Naive thymus-derived CD4-positive, alpha-beta T cell (primary cell): Measurements from ENCODE around the gene ASRGL1. TPM values are rescaled to one million over a fixed set of nuclear protein-coding genes. Genes with fewer than 3 reads are reported as not detected.
A peak's percentile ranks its signal among the peaks of the same experiment; 100 is the strongest.

Experiments used
- ATAC-seq: fragments of 150-1000 bp; cut with Tn5 transposase; 2 replicates; pipeline ENCODE4 v1.10.0; 2021; ENCODE audit warnings: mild to moderate bottlenecking, moderate library complexity
- CTCF ChIA-PET: fragments of 350-600 bp; sonication (Branson Sonifier 250); formaldehyde crosslinking; loops from one replicate; lab custom pipeline; 2021; ENCODE audit warnings: antibody characterized with exemption; lab: Charles Lee
- POLR2A ChIA-PET: fragments of 350-600 bp; sonication (Branson Sonifier 250); formaldehyde crosslinking; loops from one replicate; lab custom pipeline; 2021; ENCODE audit warnings: antibody characterized with exemption, inconsistent platforms; lab: Charles Lee
- DNase-seq, 9 donors: peaks; one replicate each; pipeline versions ENCODE4 v3.0.0 to v3.0.0-alpha.2; 2020 to 2022; ENCODE audit warnings: mixed read lengths in 1 of 9
- H3K27ac ChIP-seq: one replicate; pipeline ENCODE4 v1.7.0; 2013; ENCODE audit warnings: mild to moderate bottlenecking, low read depth, low read length, moderate library complexity
- H3K27me3 ChIP-seq, 2 donors: one replicate each; pipeline ENCODE4 v1.7.0; 2013; ENCODE audit warnings: low read length in 2 of 2, mild to moderate bottlenecking in 2 of 2, moderate library complexity in 2 of 2; ENCODE audit not compliant: control insufficient read depth in 2 of 2, insufficient read depth in 2 of 2
- H3K36me3 ChIP-seq, 3 experiments: 1 replicate in 2 of 3; 2 replicates in 1 of 3; pipeline ENCODE4 v1.7.0; 2013; ENCODE audit warnings: low read length in 3 of 3, mild to moderate bottlenecking in 3 of 3, moderate library complexity in 1 of 3; ENCODE audit not compliant: insufficient read depth in 3 of 3, control insufficient read depth in 2 of 3
- H3K4me1 ChIP-seq, 2 donors: one replicate each; pipeline ENCODE4 v1.7.0; 2013; ENCODE audit warnings: low read length in 2 of 2, mild to moderate bottlenecking in 2 of 2, moderate library complexity in 1 of 2; ENCODE audit not compliant: control insufficient read depth in 2 of 2, insufficient read depth in 2 of 2
- H3K4me3 ChIP-seq: 2 replicates; pipeline ENCODE4 v1.7.0; 2013; ENCODE audit warnings: mild to moderate bottlenecking, low read length
- H3K9me3 ChIP-seq, 3 experiments: 1 replicate in 2 of 3; 2 replicates in 1 of 3; pipeline ENCODE4 v1.7.0; 2013; ENCODE audit warnings: low read length in 3 of 3; ENCODE audit not compliant: control insufficient read depth in 2 of 3
- H3K27ac Mint-ChIP-seq, 9 donors: one replicate each; pipeline ENCODE4 v1.8.0; 2020 to 2022; ENCODE audit warnings: mixed read lengths in 9 of 9, mild to moderate bottlenecking in 8 of 9, moderate library complexity in 5 of 9, inconsistent platforms in 2 of 9
- H3K27me3 Mint-ChIP-seq, 5 donors: one replicate each; pipeline ENCODE4 v1.8.0; 2021 to 2022; ENCODE audit warnings: mixed read lengths in 5 of 5, mild to moderate bottlenecking in 1 of 5
- H3K36me3 Mint-ChIP-seq, 5 donors: one replicate each; pipeline ENCODE4 v1.8.0; 2020 to 2022; ENCODE audit warnings: mixed read lengths in 5 of 5, mild to moderate bottlenecking in 3 of 5, inconsistent platforms in 1 of 5
- H3K4me1 Mint-ChIP-seq, 7 donors: one replicate each; pipeline ENCODE4 v1.8.0; 2020 to 2022; ENCODE audit warnings: mixed read lengths in 7 of 7, mild to moderate bottlenecking in 3 of 7, inconsistent platforms in 1 of 7
- H3K4me3 Mint-ChIP-seq, 10 donors: one replicate each; pipeline ENCODE4 v1.8.0; 2020 to 2022; ENCODE audit warnings: mild to moderate bottlenecking in 10 of 10, mixed read lengths in 10 of 10, moderate library complexity in 6 of 10, inconsistent platforms in 2 of 10
- H3K9me3 Mint-ChIP-seq, 11 donors: one replicate each; pipeline ENCODE4 v1.8.0; 2020 to 2022; ENCODE audit warnings: mixed read lengths in 11 of 11, mild to moderate bottlenecking in 4 of 11, inconsistent platforms in 1 of 11, moderate library complexity in 1 of 11
- intact Hi-C, 2 donors: fragments of 100-400 bp; cut with micrococcal nuclease; formaldehyde crosslinking; loops; one replicate each; pipeline ENCODE4 v1.15.1; 2023
- polyA plus RNA-seq, 2 donors: library from polyadenylated mRNA; unstranded; fragments of 300-500 nt; fragmentation: Illumina TruSeq; gene quantifications; one replicate each; pipeline ENCODE4 v1.2.3, GENCODE V29; 2021
- total RNA-seq, 6 experiments: library from RNA in 5 of 6; stranded (reverse) in 5 of 6; gene quantifications; 1 replicate in 5 of 6; 2 replicates in 1 of 6; pipeline ENCODE4 v1.2.3 and lab custom pipeline; 2021 to 2026

ASRGL1 gene
- total and polyA plus RNA-seq, 7 experiments from 2014 or later = 2.1 to 10.6 (median 4.2) TPM

- POLR2A ChIA-PET = interaction anchor here (0.6 to 0.9 kb wide), 2 partner anchors 135 to 228 kb away, joined by 3 read pairs; no protein-coding TSS in a partner anchor
- H3K4me3 Mint-ChIP-seq = no peak overlapping the region
Measured at GRCh38 chr11:62423012-62423411, 85.8 kb downstream of the ASRGL1 start.

GRCh38 chr11:62427630-62428233 is 90.5 kb downstream of the ASRGL1 start:
- Mint-ChIP-seq H3K27ac (peak overlapping the region in 6 of 9 donors; percentile 26 to 91 (median 87)), H3K9me3 (no peaks in the 10 kb centered on the region), H3K4me3 (peak overlapping the region in 3 of 10 donors; percentile 19 to 61 (median 43)), H3K4me1 (peaks cover 24 to 65% (median 32%) of the 10 kb centered on the region in 7 donors), H3K27me3 (peaks cover 0 to 5% (median 0%) of the 10 kb centered on the region in 5 donors), H3K36me3 (peaks cover 0 to 2% (median 0%) of the 10 kb centered on the region in 5 donors)
- ChIA-PET CTCF (interaction anchor here (0.5 to 2.3 kb wide), 6 partner anchors 26 to 266 kb away, joined by 3 to 9 read pairs (median 4); no protein-coding TSS in a partner anchor), POLR2A (no interaction called here)
- H3K27me3 ChIP-seq = no peaks in the 10 kb centered on the region
- no peaks in the 10 kb centered on the region for H3K9me3 ChIP-seq
- H3K4me3 ChIP-seq = no peak overlapping the region
- ATAC-seq (peak; percentile 54), DNase-seq (peak in 1 of 9 donors; percentile 34)
- intact Hi-C loops = loop anchor here in 1 of 2 donors (10.0 kb wide), 1 partner anchor 247 kb away; the partner anchor contains the start of genes LBHD1, UBXN1 and UQCC3
- peaks cover 19 to 24% of the 10 kb centered on the region in 2 donors for H3K4me1 ChIP-seq
- no peak overlapping the region for H3K27ac ChIP-seq
- H3K36me3 ChIP-seq = no peaks in the 10 kb centered on the region

More at GRCh38 chr11:62423012-62423411, 85.8 kb downstream of the ASRGL1 start:
- no peaks in the 10 kb centered on the region for H3K9me3 ChIP-seq
- DNase-seq (no peak), ATAC-seq (no peak)
- H3K4me3 ChIP-seq = no peak overlapping the region
- H3K36me3 Mint-ChIP-seq = peaks cover 0 to 2% (median 0%) of the 10 kb centered on the region in 5 donors
- H3K27me3 Mint-ChIP-seq = peaks cover 0 to 7% (median 0%) of the 10 kb centered on the region in 5 donors
- intact Hi-C loops = loop anchor here in 1 of 2 donors (10.0 kb wide), 1 partner anchor 252 kb away; the partner anchor contains the start of genes LBHD1, UBXN1 and UQCC3
- no peaks in the 10 kb centered on the region for H3K9me3 Mint-ChIP-seq
- no peaks in the 10 kb centered on the region for H3K27me3 ChIP-seq
- CTCF ChIA-PET = interaction anchor here (0.6 to 5.1 kb wide), 8 partner anchors 14 to 136 kb away, joined by 3 to 125 read pairs (median 9); no protein-coding TSS in a partner anchor
- H3K27ac Mint-ChIP-seq = no peak overlapping the region
- H3K4me1 Mint-ChIP-seq = peaks cover 6 to 31% (median 20%) of the 10 kb centered on the region in 7 donors
- peaks cover 17 to 19% of the 10 kb centered on the region in 2 donors for H3K4me1 ChIP-seq
- H3K27ac ChIP-seq = no peak overlapping the region
- H3K36me3 ChIP-seq = no peaks in the 10 kb centered on the region

GRCh38 chr11:62428871-62429560 is 91.8 kb downstream of the ASRGL1 start:
- H3K27ac ChIP-seq = no peak overlapping the region

GRCh38 chr11:62430425-62430824 is 93.2 kb downstream of the ASRGL1 start:
- Mint-ChIP-seq H3K9me3 (no peaks in the 10 kb centered on the region), H3K4me3 (no peak overlapping the region), H3K27ac (peak overlapping the region in 3 of 9 donors; percentile 8 to 41 (median 16)), H3K36me3 (peaks cover 0 to 2% (median 0%) of the 10 kb centered on the region in 5 donors), H3K4me1 (peaks cover 31 to 68% (median 50%) of the 10 kb centered on the region in 7 donors), H3K27me3 (no peaks in the 10 kb centered on the region)
- intact Hi-C loops = no loop called here
- POLR2A ChIA-PET = no interaction called here
- ATAC-seq = no peak
- DNase-seq = no peak
- H3K9me3 ChIP-seq = no peaks in the 10 kb centered on the region
- H3K27me3 ChIP-seq = no peaks in the 10 kb centered on the region
- no peak overlapping the region for H3K27ac ChIP-seq
- CTCF ChIA-PET = no interaction called here
- H3K4me3 ChIP-seq = no peak overlapping the region
- H3K4me1 ChIP-seq = peaks cover 17 to 32% of the 10 kb centered on the region in 2 donors
- H3K36me3 ChIP-seq = no peaks in the 10 kb centered on the region

More at GRCh38 chr11:62428871-62429560, 91.8 kb downstream of the ASRGL1 start:
- Histone ChIP-seq H3K27me3 (no peaks in the 10 kb centered on the region), H3K4me1 (peaks cover 19 to 32% of the 10 kb centered on the region in 2 donors), H3K36me3 (no peaks in the 10 kb centered on the region), H3K4me3 (no peak overlapping the region), H3K9me3 (no peaks in the 10 kb centered on the region)
- peak overlapping the region in 1 of 10 donors; percentile 7 for H3K4me3 Mint-ChIP-seq
- peak overlapping the region in 6 of 9 donors; percentile 4 to 64 (median 36) for H3K27ac Mint-ChIP-seq
- H3K4me1 Mint-ChIP-seq = peaks cover 28 to 69% (median 44%) of the 10 kb centered on the region in 7 donors
- H3K27me3 Mint-ChIP-seq = no peaks in the 10 kb centered on the region
- DNase-seq (no peak), ATAC-seq (no peak)
- ChIA-PET POLR2A (interaction anchor here (0.6 to 0.7 kb wide), 5 partner anchors 71 to 403 kb away, joined by 3 to 4 read pairs (median 3); partner anchors contain the start of gene STX5), CTCF (interaction anchor here (0.8 to 2.3 kb wide), 3 partner anchors 27 to 132 kb away, joined by 3 to 9 read pairs (median 6); no protein-coding TSS in a partner anchor)
- peaks cover 0 to 2% (median 0%) of the 10 kb centered on the region in 5 donors for H3K36me3 Mint-ChIP-seq
- intact Hi-C loops = loop anchor here in 1 of 2 donors (10.0 kb wide), 1 partner anchor 246 kb away; the partner anchor contains the start of genes LBHD1, UBXN1 and UQCC3
- H3K9me3 Mint-ChIP-seq = no peaks in the 10 kb centered on the region

- peaks cover 15 to 35% of the 10 kb centered on the region in 2 donors for H3K4me1 ChIP-seq
- H3K4me1 Mint-ChIP-seq = peaks cover 39 to 72% (median 58%) of the 10 kb centered on the region in 7 donors
- ChIA-PET CTCF (no interaction called here), POLR2A (no interaction called here)
- ATAC-seq = no peak
- H3K27ac ChIP-seq = no peak overlapping the region
- H3K27me3 ChIP-seq = no peaks in the 10 kb centered on the region
- no peaks in the 10 kb centered on the region for H3K27me3 Mint-ChIP-seq
- intact Hi-C loops = no loop called here
- peak overlapping the region in 3 of 9 donors; percentile 32 to 55 (median 53) for H3K27ac Mint-ChIP-seq
- peaks cover 0 to 2% (median 0%) of the 10 kb centered on the region in 5 donors for H3K36me3 Mint-ChIP-seq
- no peak for DNase-seq
- no peaks in the 10 kb centered on the region for H3K9me3 Mint-ChIP-seq
- no peaks in the 10 kb centered on the region for H3K36me3 ChIP-seq
- no peak overlapping the region for H3K4me3 ChIP-seq
- H3K9me3 ChIP-seq = no peaks in the 10 kb centered on the region
- H3K4me3 Mint-ChIP-seq = no peak overlapping the region
Measured at GRCh38 chr11:62431171-62431901, 94.1 kb downstream of the ASRGL1 start.

- H3K27ac ChIP-seq = no peak overlapping the region
- H3K4me3 ChIP-seq = no peak overlapping the region
- Mint-ChIP-seq H3K9me3 (no peaks in the 10 kb centered on the region), H3K27me3 (no peaks in the 10 kb centered on the region), H3K4me3 (no peak overlapping the region), H3K36me3 (no peaks in the 10 kb centered on the region), H3K4me1 (peaks cover 31 to 60% (median 45%) of the 10 kb centered on the region in 7 donors), H3K27ac (no peak overlapping the region)
- H3K36me3 ChIP-seq = no peaks in the 10 kb centered on the region
- peaks cover 2 to 23% of the 10 kb centered on the region in 2 donors for H3K4me1 ChIP-seq
- DNase-seq (no peak), ATAC-seq (no peak)
- intact Hi-C loops = no loop called here
- ChIA-PET POLR2A (no interaction called here), CTCF (interaction anchor here (0.7 kb wide), 1 partner anchor 110 kb away, joined by 3 read pairs; no protein-coding TSS in a partner anchor)
- no peaks in the 10 kb centered on the region for H3K9me3 ChIP-seq
- no peaks in the 10 kb centered on the region for H3K27me3 ChIP-seq
Measured at GRCh38 chr11:62432695-62433094, 95.4 kb downstream of the ASRGL1 start.
